A549 treated with ZK216348 at 1 μM for 4 hours (cell line): ENCODE measurements around the gene SNRPD1. TPM values are rescaled to one million over a fixed set of nuclear protein-coding genes. Genes with fewer than 3 reads are reported as not detected.

Source experiments
- total RNA-seq: library from RNA; stranded (reverse); fragments of 200-300 nt; extraction: Qiagen RNA extraction; gene quantifications from 5 replicates; pipeline ENCODE4 v1.2.3, GENCODE V29; 2022; ENCODE audit warnings: low read depth

The SNRPD1 gene
- total RNA-seq, result 144 to 273 TPM (median 166 TPM) in 5 replicates

DNA sequence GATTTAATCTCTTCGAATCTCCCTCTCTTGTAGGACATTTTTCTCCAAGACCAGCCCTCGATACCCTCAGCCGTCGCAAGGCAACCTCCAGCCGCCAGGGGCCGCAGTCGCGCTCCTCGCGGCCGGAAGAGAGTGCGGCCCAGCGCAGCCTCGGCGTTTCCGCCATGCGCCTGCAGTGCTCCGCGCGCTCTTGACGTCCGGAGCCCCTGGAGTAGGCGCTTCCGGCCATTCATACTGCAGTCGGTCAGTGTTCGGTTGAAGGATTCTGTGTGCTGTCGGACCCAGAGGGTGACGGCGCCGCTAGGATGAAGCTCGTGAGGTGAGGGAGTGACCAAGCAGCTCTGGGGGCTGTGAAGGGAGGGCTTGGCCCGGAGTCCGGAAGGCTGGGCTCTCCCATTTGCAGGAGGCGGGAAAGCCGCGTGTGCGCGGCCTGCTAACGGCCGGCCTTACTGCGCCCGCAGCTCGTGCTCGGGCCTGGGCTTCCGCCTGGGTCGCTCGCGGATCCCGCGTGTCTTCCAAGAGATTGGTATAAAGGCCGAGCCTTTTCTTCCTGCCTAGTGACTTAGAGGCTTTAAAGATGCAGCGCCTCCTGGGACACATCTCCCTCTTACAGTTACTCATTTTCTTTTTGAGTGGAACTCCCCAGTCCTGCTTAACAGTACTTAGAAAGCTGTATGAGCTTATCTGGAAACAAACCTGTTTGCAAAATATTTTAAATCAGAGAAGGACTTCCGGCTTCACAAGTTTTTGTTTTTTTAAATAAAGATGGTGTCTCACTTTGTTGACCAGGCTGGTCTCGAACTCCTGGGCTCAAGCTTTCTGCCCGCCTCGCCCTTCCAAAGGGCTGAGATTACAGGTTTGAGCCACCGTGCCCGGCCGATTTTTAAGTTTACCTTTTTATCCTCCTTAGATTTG is at the start of gene SNRPD1:
SNRPD1 (plus strand) TSS at position 190 of the 915 bp plus-strand sequence; CDS start at position 306, 116 bp downstream.

DNA sequence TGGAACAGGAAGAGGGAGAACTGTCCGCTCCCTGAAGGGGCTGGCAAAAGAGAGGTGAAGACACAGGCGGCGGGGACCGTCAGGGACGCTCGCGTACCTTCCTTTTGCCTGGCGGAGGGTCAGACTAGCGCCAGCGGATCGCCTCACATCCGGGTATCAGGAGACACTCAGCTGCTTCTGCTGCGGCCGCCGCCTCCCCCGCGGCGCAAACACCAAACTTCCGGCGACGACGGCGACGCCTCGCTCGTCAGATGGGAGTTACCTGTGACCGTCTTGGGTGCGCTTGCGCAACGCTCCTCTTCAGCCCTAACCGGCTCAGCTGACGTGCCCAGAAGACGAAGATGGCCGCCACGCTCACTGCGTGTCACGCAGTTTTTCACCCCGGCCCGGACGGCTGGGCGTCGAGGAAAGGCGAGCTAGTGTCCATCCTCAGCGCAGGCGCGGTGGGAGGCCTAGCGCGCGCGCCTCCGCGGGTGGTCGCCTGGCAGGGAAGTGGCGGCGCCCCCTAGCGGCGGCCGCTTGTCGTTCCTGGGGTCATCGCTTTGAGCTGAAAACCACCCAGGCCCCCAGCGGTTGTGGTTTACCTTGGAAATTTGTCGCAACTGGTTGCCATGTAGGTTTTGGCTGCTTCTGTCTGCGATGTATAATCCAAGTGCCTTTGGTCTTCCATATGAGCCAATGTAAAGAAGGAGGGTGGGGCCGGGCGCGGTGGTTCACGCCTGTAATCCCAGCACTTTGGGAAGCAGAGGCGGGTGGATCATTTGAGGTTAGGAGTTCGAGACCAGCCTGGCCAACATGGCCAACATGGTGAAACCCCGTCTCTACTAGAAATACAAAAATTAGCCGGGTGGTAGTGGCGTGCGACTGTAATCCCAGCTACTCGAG is 11.3 kb upstream of the SNRPD1 start, which contains the start of gene ESCO1:
ESCO1 (minus strand) TSS at position 179 of the 885 bp plus-strand sequence. CDS start 25,861 bp downstream, outside the sequence.

Other genes starting within 250 kb of the SNRPD1 start
- gene ESCO1, start 11.6 kb upstream of the SNRPD1 start, total RNA-seq, result 6.4 to 9.3 TPM (median 8.5 TPM) in 5 replicates
- 16.2 to 25.7 TPM (median 21.3 TPM) in 5 replicates for gene ABHD3, start 92.5 kb downstream of the SNRPD1 start, total RNA-seq
- gene MIB1, start 128.5 kb downstream of the SNRPD1 start, total RNA-seq, result 4.1 to 11.8 TPM (median 8.0 TPM) in 5 replicates